ENCODE results near the gene ANKRD36.
"Not testable (repeated sequence)": the region's sequence is repeated elsewhere in the genome, so short reads cannot be mapped to it uniquely, and the experiment has no call there.

ANKRD36 gene

DNA sequence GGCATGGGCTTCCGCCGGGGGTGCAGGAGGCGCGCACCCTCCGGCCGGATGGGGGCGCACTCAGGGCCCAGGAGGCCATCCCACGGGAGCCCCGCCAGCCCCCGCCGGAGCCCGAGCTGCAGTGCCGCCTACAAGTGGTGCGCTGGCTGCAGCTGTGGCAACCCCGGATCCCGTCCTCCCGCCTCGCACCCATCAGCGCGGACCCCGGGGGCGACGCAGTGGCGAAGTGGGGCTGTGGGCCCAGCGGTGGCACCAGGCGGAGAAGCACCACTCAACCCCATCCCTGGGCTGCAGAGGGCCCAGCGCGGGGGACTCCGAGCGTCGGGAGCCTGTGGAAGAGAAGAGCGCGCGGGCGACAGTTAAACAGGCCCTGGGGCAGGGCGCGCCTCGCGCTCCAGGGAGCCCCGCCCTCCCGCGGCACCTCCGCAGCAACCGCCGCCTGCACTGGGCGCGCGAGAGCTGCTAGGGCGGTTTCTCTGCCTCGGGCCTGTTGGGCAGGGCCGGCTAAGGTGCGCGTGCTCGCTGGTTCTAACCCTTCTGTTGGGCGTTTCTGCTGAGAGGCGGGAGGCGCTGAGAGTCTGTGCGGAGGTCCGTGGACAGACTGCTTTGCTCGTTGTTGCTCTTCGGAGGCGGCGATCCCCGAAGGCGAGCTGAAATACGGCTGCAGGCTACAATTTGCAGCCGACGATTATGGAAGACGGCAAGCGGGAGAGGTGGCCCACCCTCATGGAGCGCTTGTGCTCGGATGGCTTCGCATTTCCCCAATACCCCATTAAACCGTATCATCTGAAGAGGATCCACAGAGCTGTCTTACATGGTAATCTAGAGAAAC, at the start of gene ANKRD36:
Gene ANKRD36, plus strand, starts transcription at position 104 of the 832 bp plus-strand sequence. Its CDS starts 587 bp downstream, at position 691.
- peak within 1 kb of the TSS; percentile 75 for H3K27ac ChIP-seq (ENCODE audit: low read length)
- peak within 1 kb of the TSS; percentile 81 for H3K4me2 ChIP-seq (ENCODE audit: low read length)
- H3K4me3 ChIP-seq (ENCODE audit: low read length) = peak within 1 kb of the TSS; percentile 79
- H3K9ac ChIP-seq (ENCODE audit: low read length) = peak within 1 kb of the TSS; percentile 75
- not testable (repeated sequence) for H3K36me3 ChIP-seq (replicated peaks; ENCODE audit: low read depth, low read length); H3K9me3 ChIP-seq (ENCODE audit: insufficient read depth, low read length); H4K20me1 ChIP-seq (ENCODE audit: insufficient read depth, low read length); H3K79me2 ChIP-seq (ENCODE audit: low read length); H3K4me1 ChIP-seq (ENCODE audit: low read length); H3K27me3 ChIP-seq (ENCODE audit: low read depth, low read length)
- peak within 1 kb of the TSS; percentile 81; the same call in 1 of the 2 replicates for H2AFZ ChIP-seq (ENCODE audit: low read depth, low read length)
- TF ChIP-seq CTCF (IDR thresholded peaks at IDR 0.05; ENCODE audit: low read depth, low read length) = peak; percentile 25

DNA sequence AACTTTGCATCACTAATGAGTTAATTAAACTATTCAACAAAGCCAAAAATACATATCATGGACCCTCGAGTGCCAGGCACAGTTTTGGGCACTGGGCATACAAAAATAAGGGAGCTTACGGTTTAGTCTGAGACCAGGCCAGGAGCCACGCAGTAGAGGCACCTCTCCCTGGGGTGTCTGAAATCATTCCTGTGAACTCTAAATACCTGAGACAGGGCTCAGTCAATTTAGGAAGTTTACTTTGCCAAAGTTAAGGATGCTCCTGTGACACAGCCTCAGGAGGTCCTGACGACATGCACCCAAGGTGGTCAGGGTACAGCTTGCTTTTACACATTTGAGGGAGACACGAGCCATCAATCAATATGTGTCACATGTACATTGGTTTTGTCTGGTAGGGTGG, 46.9 kb upstream of the ANKRD36 start:
- H3K4me3 ChIP-seq (ENCODE audit: low read length); H3K9ac ChIP-seq (ENCODE audit: low read length); H3K27ac ChIP-seq (ENCODE audit: low read length); H4K20me1 ChIP-seq (ENCODE audit: insufficient read depth, low read length); H3K9me3 ChIP-seq (ENCODE audit: insufficient read depth, low read length); H3K79me2 ChIP-seq (ENCODE audit: low read length); H2AFZ ChIP-seq (ENCODE audit: low read depth, low read length); H3K36me3 ChIP-seq (replicated peaks; ENCODE audit: low read depth, low read length); H3K4me2 ChIP-seq (ENCODE audit: low read length); H3K4me1 ChIP-seq (ENCODE audit: low read length); H3K27me3 ChIP-seq (ENCODE audit: low read depth, low read length): not testable (repeated sequence)

- Histone ChIP-seq H3K9ac (ENCODE audit: low read length) (no peak overlapping the region), H3K79me2 (ENCODE audit: low read length) (no peaks in the 10 kb centered on the region), H3K27ac (ENCODE audit: low read length) (no peak overlapping the region), H4K20me1 (ENCODE audit: insufficient read depth, low read length) (no peaks in the 10 kb centered on the region), H3K9me3 (ENCODE audit: insufficient read depth, low read length) (no peaks in the 10 kb centered on the region), H3K4me2 (ENCODE audit: low read length) (no peak overlapping the region), H3K36me3 (replicated peaks; ENCODE audit: low read depth, low read length) (no peaks in the 10 kb centered on the region), H2AFZ (ENCODE audit: low read depth, low read length) (no peak overlapping the region), H3K27me3 (ENCODE audit: low read depth, low read length) (peaks cover 8% of the 10 kb centered on the region; the same call in 1 of the 2 replicates), H3K4me1 (ENCODE audit: low read length) (no peaks in the 10 kb centered on the region), H3K4me3 (ENCODE audit: low read length) (no peak overlapping the region)
- TF ChIP-seq CTCF (IDR thresholded peaks at IDR 0.05; ENCODE audit: low read depth, low read length) = no peak
- TF ChIP-seq EZH2phosphoT487 (IDR thresholded peaks at IDR 0.05; ENCODE audit: low read depth) = no peak
Observed at GRCh38 chr2:97067279-97068004, 45.5 kb upstream of the ANKRD36 start.

- H3K4me1 ChIP-seq (ENCODE audit: low read length) = no peaks in the 10 kb centered on the region
- H3K27ac ChIP-seq (ENCODE audit: low read length) = no peak overlapping the region
- no peak overlapping the region for H3K9ac ChIP-seq (ENCODE audit: low read length)
- no peaks in the 10 kb centered on the region for H4K20me1 ChIP-seq (ENCODE audit: insufficient read depth, low read length)
- TF ChIP-seq EZH2phosphoT487 (IDR thresholded peaks at IDR 0.05; ENCODE audit: low read depth) = no peak
- no peak for TF ChIP-seq CTCF (IDR thresholded peaks at IDR 0.05; ENCODE audit: low read depth, low read length)
- H3K27me3 ChIP-seq (ENCODE audit: low read depth, low read length) = peaks cover 8% of the 10 kb centered on the region; the same call in 1 of the 2 replicates
- H3K36me3 ChIP-seq (replicated peaks; ENCODE audit: low read depth, low read length) = no peaks in the 10 kb centered on the region
- no peaks in the 10 kb centered on the region for H3K9me3 ChIP-seq (ENCODE audit: insufficient read depth, low read length)
- no peak overlapping the region for H3K4me3 ChIP-seq (ENCODE audit: low read length)
- H2AFZ ChIP-seq (ENCODE audit: low read depth, low read length) = no peak overlapping the region
- no peaks in the 10 kb centered on the region for H3K79me2 ChIP-seq (ENCODE audit: low read length)
- no peak overlapping the region for H3K4me2 ChIP-seq (ENCODE audit: low read length)
Observed at GRCh38 chr2:97068074-97068473, 44.9 kb upstream of the ANKRD36 start.

DNA sequence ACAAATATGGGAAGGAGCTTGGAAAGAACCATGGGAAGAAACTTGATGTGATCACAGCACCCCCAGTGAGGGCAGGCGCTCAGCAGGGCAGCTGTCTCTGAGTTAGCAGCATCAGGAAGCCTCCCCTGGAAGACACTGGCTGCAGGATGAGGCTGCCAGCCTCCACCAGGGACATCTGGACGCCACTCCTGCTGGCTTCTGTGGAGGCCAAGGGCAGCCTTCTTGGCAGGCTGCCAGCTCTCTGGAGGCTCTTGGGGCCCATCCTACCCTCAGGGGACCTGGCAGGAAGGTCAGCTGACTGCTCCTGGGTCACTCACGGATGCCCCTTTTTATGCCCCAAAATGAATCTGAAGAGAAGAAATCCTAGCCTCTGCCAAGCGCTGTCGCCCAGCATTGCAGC, 44.2 kb upstream of the ANKRD36 start:
- not testable (repeated sequence) for H4K20me1 ChIP-seq (ENCODE audit: insufficient read depth, low read length); H3K79me2 ChIP-seq (ENCODE audit: low read length); H3K36me3 ChIP-seq (replicated peaks; ENCODE audit: low read depth, low read length); H3K27ac ChIP-seq (ENCODE audit: low read length); H3K4me1 ChIP-seq (ENCODE audit: low read length); H3K4me2 ChIP-seq (ENCODE audit: low read length); H3K9me3 ChIP-seq (ENCODE audit: insufficient read depth, low read length); H3K27me3 ChIP-seq (ENCODE audit: low read depth, low read length); H3K4me3 ChIP-seq (ENCODE audit: low read length); H2AFZ ChIP-seq (ENCODE audit: low read depth, low read length); H3K9ac ChIP-seq (ENCODE audit: low read length)

GRCh38 chr2:97070915-97071314, 42.0 kb upstream of the ANKRD36 start:
- H4K20me1 ChIP-seq (ENCODE audit: insufficient read depth, low read length); H3K4me1 ChIP-seq (ENCODE audit: low read length); H3K27me3 ChIP-seq (ENCODE audit: low read depth, low read length); H2AFZ ChIP-seq (ENCODE audit: low read depth, low read length); H3K36me3 ChIP-seq (replicated peaks; ENCODE audit: low read depth, low read length); H3K27ac ChIP-seq (ENCODE audit: low read length); H3K9me3 ChIP-seq (ENCODE audit: insufficient read depth, low read length); H3K79me2 ChIP-seq (ENCODE audit: low read length); H3K9ac ChIP-seq (ENCODE audit: low read length); H3K4me2 ChIP-seq (ENCODE audit: low read length); H3K4me3 ChIP-seq (ENCODE audit: low read length): not testable (repeated sequence)

DNA sequence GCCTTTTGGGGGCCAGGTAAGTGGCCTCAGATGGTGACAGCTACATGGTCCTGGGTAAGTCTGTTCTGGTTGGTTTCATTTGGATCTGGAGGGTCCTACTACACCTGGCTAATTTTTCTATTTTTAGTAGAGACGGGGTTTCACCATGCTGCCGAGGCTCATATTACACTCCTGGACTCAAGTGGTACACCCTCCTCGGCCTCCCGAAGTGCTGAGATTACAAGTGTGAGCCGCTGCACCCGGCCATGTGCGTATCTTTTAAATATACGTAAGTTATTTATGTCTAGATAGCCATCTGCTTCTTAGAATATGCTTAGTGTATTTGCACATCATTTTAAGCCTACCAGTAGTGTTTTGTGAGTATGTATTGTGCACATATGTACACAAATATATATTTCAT, 35.7 kb upstream of the ANKRD36 start:
- H2AFZ ChIP-seq (ENCODE audit: low read depth, low read length); H3K4me1 ChIP-seq (ENCODE audit: low read length); H3K9me3 ChIP-seq (ENCODE audit: insufficient read depth, low read length); H3K9ac ChIP-seq (ENCODE audit: low read length); H4K20me1 ChIP-seq (ENCODE audit: insufficient read depth, low read length); H3K27ac ChIP-seq (ENCODE audit: low read length); H3K4me3 ChIP-seq (ENCODE audit: low read length); H3K79me2 ChIP-seq (ENCODE audit: low read length); H3K27me3 ChIP-seq (ENCODE audit: low read depth, low read length); H3K36me3 ChIP-seq (replicated peaks; ENCODE audit: low read depth, low read length); H3K4me2 ChIP-seq (ENCODE audit: low read length): not testable (repeated sequence)

Data from OCI-LY3 (cell line).